HG02852 (cell line): ENCODE measurements around the gene TTLL3.
"Not testable (repeated sequence)": the region's sequence is repeated elsewhere in the genome, so short reads cannot be mapped to it uniquely, and the experiment has no call there.

ENCODE experiments used
- ATAC-seq: cut with Tn5 transposase; IDR thresholded peaks from one replicate; pipeline ENCODE4 v1.9.1; 2021; ENCODE audit warnings: mild to moderate bottlenecking, moderate library complexity; ENCODE audit not compliant: unreplicated experiment

TTLL3 gene

GRCh38 chr3:9834520-9835380 lies 24.7 kb downstream of the TTLL3 start:
- no peak for ATAC-seq

- no peak for ATAC-seq
These were observed 27.9 kb downstream of the TTLL3 start for GRCh38 chr3:9837701-9838582.

GRCh38 chr3:9838856-9839255 lies 28.8 kb downstream of the TTLL3 start:
- ATAC-seq = no peak

GRCh38 chr3:9841015-9841414 lies 31.0 kb downstream of the TTLL3 start:
- no peak for ATAC-seq

- ATAC-seq = peak; percentile 98
These were observed 33.8 kb downstream of the TTLL3 start, which contains the start of gene RPUSD3 for GRCh38 chr3:9843715-9844438. RPUSD3 (minus strand) TSS chr3:9844008; CDS start chr3:9843990, 18 bp downstream.

GRCh38 chr3:9846231-9846630 lies 36.2 kb downstream of the TTLL3 start:
- no peak for ATAC-seq

- no peak for ATAC-seq
These were observed 36.9 kb downstream of the TTLL3 start for GRCh38 chr3:9846931-9847488.

GRCh38 chr3:9847870-9848269 lies 37.8 kb downstream of the TTLL3 start:
- not testable (repeated sequence) for ATAC-seq

- not testable (repeated sequence) for ATAC-seq
These were observed 38.8 kb downstream of the TTLL3 start for GRCh38 chr3:9848860-9849259.

GRCh38 chr3:9851383-9851782 lies 41.3 kb downstream of the TTLL3 start:
- not testable (repeated sequence) for ATAC-seq

- not testable (repeated sequence) for ATAC-seq
These were observed 41.9 kb downstream of the TTLL3 start for GRCh38 chr3:9851926-9852325.

- ATAC-seq = no peak
These were observed 42.5 kb downstream of the TTLL3 start for GRCh38 chr3:9852528-9852927.

GRCh38 chr3:9854291-9854940 lies 44.4 kb downstream of the TTLL3 start:
- not testable (repeated sequence) for ATAC-seq

GRCh38 chr3:9855594-9855993 lies 45.5 kb downstream of the TTLL3 start:
- ATAC-seq = no peak

- ATAC-seq = no peak
These were observed 49.5 kb downstream of the TTLL3 start for GRCh38 chr3:9859530-9860025.

GRCh38 chr3:9861201-9861600 lies 51.1 kb downstream of the TTLL3 start:
- no peak for ATAC-seq

GRCh38 chr3:9861626-9862130 lies 51.6 kb downstream of the TTLL3 start:
- ATAC-seq = no peak

- no peak for ATAC-seq
These were observed 52.5 kb downstream of the TTLL3 start for GRCh38 chr3:9862391-9863057.

- no peak for ATAC-seq
These were observed 53.2 kb downstream of the TTLL3 start for GRCh38 chr3:9863058-9863772.
